GM12873 (cell line): ENCODE results near the gene REL.

Source experiments
- TF ChIP-seq, protein P1 (sequence below): IDR thresholded peaks from 2 replicates; pipeline ENCODE4 v1.5.1; 2012; ENCODE audit warnings: low read depth, mild to moderate bottlenecking, moderate library complexity, low read length, control low read depth; ENCODE audit not compliant: insufficient read depth; ENCODE audit errors: missing control alignments

Gene REL

DNA sequence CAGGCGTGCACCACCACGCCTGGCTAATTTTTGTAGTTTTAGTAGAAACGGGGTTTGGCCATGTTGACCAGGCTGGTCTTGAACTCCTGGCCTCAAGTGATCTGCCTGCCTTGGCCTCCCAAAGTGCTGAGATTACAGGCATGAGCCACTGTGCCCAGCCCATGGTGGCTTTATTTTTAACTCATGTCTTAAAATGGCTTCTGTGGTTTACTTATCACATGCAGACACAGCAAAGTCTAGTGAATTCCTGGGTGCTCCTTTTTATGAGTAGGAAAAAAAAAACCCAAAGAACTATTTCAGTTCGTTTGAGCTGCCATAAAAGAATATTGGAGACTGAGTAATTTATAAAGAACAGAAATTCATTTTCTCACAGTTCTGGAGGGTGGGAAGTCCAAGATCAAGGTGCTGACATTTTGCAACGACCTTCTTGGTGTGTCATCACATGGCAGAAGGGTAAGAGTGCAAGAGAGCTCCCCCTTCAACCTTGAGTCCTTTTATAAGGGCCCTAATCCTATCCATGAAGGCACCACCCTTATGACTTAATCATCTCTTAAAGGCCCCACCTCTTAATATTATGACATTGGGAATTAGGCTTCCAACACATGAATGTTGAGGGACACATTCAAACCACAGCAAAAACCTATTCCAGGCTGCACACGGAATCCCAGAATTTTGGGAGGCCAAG lies 12.6 kb upstream of the REL start:
- TF ChIP-seq, protein P1, sequence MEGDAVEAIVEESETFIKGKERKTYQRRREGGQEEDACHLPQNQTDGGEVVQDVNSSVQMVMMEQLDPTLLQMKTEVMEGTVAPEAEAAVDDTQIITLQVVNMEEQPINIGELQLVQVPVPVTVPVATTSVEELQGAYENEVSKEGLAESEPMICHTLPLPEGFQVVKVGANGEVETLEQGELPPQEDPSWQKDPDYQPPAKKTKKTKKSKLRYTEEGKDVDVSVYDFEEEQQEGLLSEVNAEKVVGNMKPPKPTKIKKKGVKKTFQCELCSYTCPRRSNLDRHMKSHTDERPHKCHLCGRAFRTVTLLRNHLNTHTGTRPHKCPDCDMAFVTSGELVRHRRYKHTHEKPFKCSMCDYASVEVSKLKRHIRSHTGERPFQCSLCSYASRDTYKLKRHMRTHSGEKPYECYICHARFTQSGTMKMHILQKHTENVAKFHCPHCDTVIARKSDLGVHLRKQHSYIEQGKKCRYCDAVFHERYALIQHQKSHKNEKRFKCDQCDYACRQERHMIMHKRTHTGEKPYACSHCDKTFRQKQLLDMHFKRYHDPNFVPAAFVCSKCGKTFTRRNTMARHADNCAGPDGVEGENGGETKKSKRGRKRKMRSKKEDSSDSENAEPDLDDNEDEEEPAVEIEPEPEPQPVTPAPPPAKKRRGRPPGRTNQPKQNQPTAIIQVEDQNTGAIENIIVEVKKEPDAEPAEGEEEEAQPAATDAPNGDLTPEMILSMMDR, result no peak

GRCh38 chr2:60872510-60872928 lies 8.9 kb upstream of the REL start:
- TF ChIP-seq, protein P1, result no peak

DNA sequence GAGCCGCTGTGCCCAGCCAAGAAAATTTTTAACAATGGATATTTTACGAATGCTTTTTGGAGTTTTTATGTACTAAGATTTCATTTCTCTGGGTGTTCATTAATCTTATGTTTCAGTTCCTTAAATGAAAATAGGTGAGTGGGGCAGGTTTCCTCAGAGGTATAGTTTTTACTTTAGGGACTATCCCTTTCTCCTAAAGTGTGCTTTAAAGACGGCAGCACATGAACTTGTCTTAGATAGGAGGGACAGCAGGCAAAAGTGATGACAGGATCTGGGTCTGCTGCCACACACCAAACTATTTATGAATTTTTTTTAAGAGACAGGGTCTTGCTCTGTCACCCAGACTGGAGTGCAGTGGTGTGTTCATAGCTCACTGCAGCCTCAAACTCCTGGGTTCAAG lies 8.0 kb upstream of the REL start:
- TF ChIP-seq, protein P1, result no peak

DNA sequence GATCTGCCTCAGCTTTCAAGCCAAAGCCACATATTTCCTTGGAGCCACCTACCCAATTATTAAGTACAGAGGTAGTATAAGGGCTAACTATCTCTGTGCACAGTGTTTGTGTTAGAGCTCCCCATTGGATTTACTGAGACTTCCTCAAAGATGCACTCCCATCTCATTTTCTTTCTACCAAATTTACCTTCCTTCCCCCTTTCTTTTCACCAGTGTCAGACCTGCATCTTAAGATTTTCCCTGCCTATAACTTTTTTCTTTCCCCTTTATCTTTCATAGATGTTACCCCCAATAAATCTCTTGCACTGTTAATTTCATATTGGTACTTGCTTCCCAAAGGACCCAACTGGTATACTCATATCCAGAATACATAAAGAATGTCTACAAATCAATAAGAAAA lies 5.9 kb upstream of the REL start:
- TF ChIP-seq, protein P1, result no peak

DNA sequence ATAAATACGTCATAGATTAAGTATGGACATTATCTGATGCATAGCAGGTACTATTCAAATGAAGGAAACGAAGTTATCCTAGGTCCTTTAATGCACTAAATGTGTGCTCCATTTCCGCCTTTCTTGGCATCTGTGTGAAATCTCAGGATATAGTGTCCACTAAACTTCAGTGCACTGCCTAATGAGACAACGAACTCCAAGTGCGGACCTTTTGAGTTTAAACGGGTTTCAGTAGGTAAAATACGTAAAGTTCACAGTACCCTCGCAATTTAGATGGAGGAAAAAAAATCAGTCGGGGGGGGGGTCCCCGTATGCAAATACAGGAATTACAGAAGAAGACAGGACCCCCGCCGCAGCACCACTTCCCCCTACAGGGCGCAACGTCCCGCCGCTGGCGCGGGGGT lies 729 bp upstream of the REL start:
- TF ChIP-seq, protein P1, result peak; percentile 28

DNA sequence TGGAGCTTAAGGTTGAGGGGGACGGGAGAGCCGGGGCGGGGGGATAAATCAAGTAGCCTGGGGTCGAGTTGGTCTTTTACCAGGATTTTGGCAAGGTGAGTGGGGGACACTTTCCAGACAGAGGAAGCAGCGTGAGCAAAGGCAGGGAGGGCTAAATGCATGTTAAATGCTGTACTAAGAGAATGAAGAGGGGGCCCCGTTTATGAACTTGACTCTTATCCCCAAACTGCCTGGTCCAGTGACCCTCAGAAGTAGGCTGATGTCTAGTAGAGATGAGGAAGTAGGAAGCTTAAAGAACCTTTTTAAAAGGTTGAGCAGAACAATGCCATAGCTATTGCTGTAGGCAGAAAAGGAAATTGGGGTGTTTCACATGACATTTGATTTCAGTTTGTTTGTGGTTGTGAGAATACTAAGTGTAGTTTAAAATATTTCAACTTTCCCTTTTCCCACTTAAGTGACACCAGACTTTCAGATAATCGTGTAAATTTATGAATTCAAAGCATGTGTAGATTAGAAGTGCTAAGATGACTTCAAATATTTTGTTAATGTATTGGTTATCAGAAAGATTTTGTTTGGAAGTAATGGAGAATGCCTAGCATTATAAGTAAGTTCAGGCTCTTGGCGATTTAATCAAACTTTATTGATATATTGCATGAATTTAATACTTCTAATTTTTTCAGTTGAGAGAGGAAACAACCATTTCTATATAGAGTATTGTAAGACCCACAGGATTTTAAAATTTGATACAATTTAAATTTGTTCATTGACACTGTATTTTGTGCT lies 1.8 kb downstream of the REL start:
- TF ChIP-seq, protein P1, result no peak

- TF ChIP-seq, protein P1, result no peak
Observed at GRCh38 chr2:60883896-60884295, 2.5 kb downstream of the REL start.
